ENCODE results near the gene AKR1C8. TPM values are rescaled to one million over a fixed set of nuclear protein-coding genes. Genes with fewer than 3 reads are reported as not detected.

The AKR1C8 gene
- total RNA-seq, 6 experiments from 2014 or later: not detected

Other genes starting within 250 kb of the AKR1C8 start
- 1 to 10 TPM; 2.6 to 5.7 (median 4.8) TPM for gene AKR1C1, start 221.7 kb downstream of the AKR1C8 start, total RNA-seq (2021; fragmentation: NEBNext Ultra II Directional; extraction: Animal tissue kit (Norgen Biotek cat#: 25700))
- gene AKR1C2, start 181.3 kb downstream of the AKR1C8 start, total RNA-seq (2021; fragmentation: NEBNext Ultra II Directional; extraction: Animal tissue kit (Norgen Biotek cat#: 25700)): 1 to 10 TPM in 3 of 6 experiments, under 1 TPM in 3; 0.52 to 1.5 (median 1.1) TPM
- gene AKR1C3, start 90.7 kb downstream of the AKR1C8 start, total RNA-seq (2021; fragmentation: NEBNext Ultra II Directional; extraction: Animal tissue kit (Norgen Biotek cat#: 25700)): under 1 TPM in 4 of 6 experiments, not detected in 2; 0.28 to 0.84 (median 0.59) TPM
- not detected for gene AKR1C4, start 11.7 kb upstream of the AKR1C8 start, total RNA-seq (2021; fragmentation: NEBNext Ultra II Directional; extraction: Animal tissue kit (Norgen Biotek cat#: 25700))
- gene UCN3, start 179.8 kb upstream of the AKR1C8 start, total RNA-seq (2021; fragmentation: NEBNext Ultra II Directional; extraction: Animal tissue kit (Norgen Biotek cat#: 25700)): not detected
- gene TUBAL3, start 219.7 kb upstream of the AKR1C8 start, total RNA-seq (2021; fragmentation: NEBNext Ultra II Directional; extraction: Animal tissue kit (Norgen Biotek cat#: 25700)): not detected
- gene NET1, start 227.4 kb upstream of the AKR1C8 start, total RNA-seq (2021; fragmentation: NEBNext Ultra II Directional; extraction: Animal tissue kit (Norgen Biotek cat#: 25700)): 10 to 100 TPM; 65.1 to 92.9 (median 86.6) TPM

All from HFFc6 (cell line).